MCF 10A (cell line): ENCODE results near the gene PNCK. TPM values are rescaled to one million over a fixed set of nuclear protein-coding genes. Genes with fewer than 3 reads are reported as not detected.

Experiments used
- BruUV-seq: library from RNA; stranded (reverse); fragments of 400-500 nt; replicated peaks from 2 replicates; lab custom pipeline; 2021; lab: Mats Ljungman, UMichigan
- CTCF ChIA-PET: fragments of 300-600 bp; sonication (Branson Sonifier 250); formaldehyde crosslinking; extraction: SDS; loops from one replicate; lab custom pipeline; 2021; ENCODE audit warnings: antibody characterized with exemption, inconsistent platforms; lab: Yijun Ruan, JAX
- POLR2A ChIA-PET: fragments of 300-600, 350-650 bp; sonication (Branson Sonifier 250); formaldehyde crosslinking; extraction: SDS; loops from one replicate; lab custom pipeline; 2020; ENCODE audit warnings: antibody characterized with exemption, inconsistent platforms; lab: Yijun Ruan, JAX
- DNase-seq: peaks from one replicate; pipeline ENCODE4 v3.0.0-alpha.2; 2018; ENCODE audit not compliant: unreplicated experiment
- H3K27ac Mint-ChIP-seq: one replicate; pipeline ENCODE4 v1.8.0; 2022; ENCODE audit warnings: mild to moderate bottlenecking, low read depth, mixed read lengths; ENCODE audit not compliant: unreplicated experiment
- H3K27me3 Mint-ChIP-seq: one replicate; pipeline ENCODE4 v1.8.0; 2022; ENCODE audit warnings: mixed read lengths; ENCODE audit not compliant: insufficient read depth, unreplicated experiment
- H3K36me3 Mint-ChIP-seq: one replicate; pipeline ENCODE4 v1.8.0; 2022; ENCODE audit warnings: mild to moderate bottlenecking, moderate library complexity, mixed read lengths; ENCODE audit not compliant: insufficient read depth, unreplicated experiment
- H3K4me1 Mint-ChIP-seq: one replicate; pipeline ENCODE4 v1.8.0; 2022; ENCODE audit warnings: mixed read lengths; ENCODE audit not compliant: insufficient read depth, unreplicated experiment
- H3K4me3 Mint-ChIP-seq: one replicate; pipeline ENCODE4 v1.8.0; 2022; ENCODE audit warnings: mild to moderate bottlenecking, moderate library complexity, mixed read lengths; ENCODE audit not compliant: unreplicated experiment
- H3K9me3 Mint-ChIP-seq: one replicate; pipeline ENCODE4 v1.8.0; 2022; ENCODE audit warnings: mixed read lengths; ENCODE audit not compliant: unreplicated experiment
- CTCF ChIP-seq: fragments of 200-600 bp; IDR thresholded peaks from one replicate; pipeline ENCODE4 v1.8.0; 2022; ENCODE audit warnings: antibody characterized with exemption, mild to moderate bottlenecking; ENCODE audit not compliant: unreplicated experiment
- intact Hi-C: fragments of 100-400 bp; cut with micrococcal nuclease; formaldehyde crosslinking; loops from 2 replicates; pipeline ENCODE4 v1.14.1; 2022
- total RNA-seq: library from RNA; stranded (reverse); gene quantifications from 2 replicates; pipeline ENCODE4 v1.2.3, GENCODE V29; 2022

The PNCK gene
- total RNA-seq, 1 experiment from 2014 or later, result not detected

- Mint-ChIP-seq H3K36me3 (peaks cover 6% of the 10 kb centered on the region), H3K9me3 (no peaks in the 10 kb centered on the region)
- peak; percentile 43 for DNase-seq
Measured at GRCh38 chrX:153688911-153689590, 15.4 kb upstream of the PNCK start.

GRCh38 chrX:153688506-153688905 lies 14.9 kb upstream of the PNCK start:
- H3K36me3 Mint-ChIP-seq, result peaks cover 6% of the 10 kb centered on the region
- ChIA-PET CTCF (no interaction called here), POLR2A (interaction anchor here (1.0 kb wide), 1 partner anchor 35 kb away, joined by 4 read pairs; the partner anchor contains the start of gene BCAP31)
- H3K4me3 Mint-ChIP-seq, result no peak overlapping the region
- TF ChIP-seq CTCF, result no peak
- intact Hi-C loops, result no loop called here
- H3K27ac Mint-ChIP-seq, result no peak overlapping the region
- no peaks in the 10 kb centered on the region for H3K9me3 Mint-ChIP-seq
- no peaks in the 10 kb centered on the region for H3K4me1 Mint-ChIP-seq
- H3K27me3 Mint-ChIP-seq, result no peaks in the 10 kb centered on the region
- DNase-seq, result no peak
- BruUV-seq, result no TSS peak

More at GRCh38 chrX:153688911-153689590, 15.4 kb upstream of the PNCK start:
- no peak for TF ChIP-seq CTCF
- POLR2A ChIA-PET, result no interaction called here
- intact Hi-C loops, result no loop called here
- H3K27ac Mint-ChIP-seq, result peak overlapping the region; percentile 59
- CTCF ChIA-PET, result no interaction called here
- no TSS peak for BruUV-seq
- H3K4me3 Mint-ChIP-seq, result peak overlapping the region; percentile 66
- H3K4me1 Mint-ChIP-seq, result no peaks in the 10 kb centered on the region
- H3K27me3 Mint-ChIP-seq, result no peaks in the 10 kb centered on the region

- BruUV-seq, result no TSS peak
- TF ChIP-seq CTCF, result no peak
- ChIA-PET POLR2A (interaction anchor here (1.0 kb wide), 1 partner anchor 36 kb away, joined by 4 read pairs; the partner anchor contains the start of gene BCAP31), CTCF (no interaction called here)
- DNase-seq, result no peak
- intact Hi-C loops, result no loop called here
- Mint-ChIP-seq H3K27me3 (no peaks in the 10 kb centered on the region), H3K36me3 (peaks cover 6% of the 10 kb centered on the region), H3K9me3 (no peaks in the 10 kb centered on the region), H3K4me3 (peak overlapping the region; percentile 70), H3K27ac (no peak overlapping the region), H3K4me1 (no peaks in the 10 kb centered on the region)
Measured at GRCh38 chrX:153688071-153688470, 14.5 kb upstream of the PNCK start.

- Mint-ChIP-seq H3K4me3 (peak within 1 kb of the TSS; percentile 70), H3K9me3 (no peaks in the 10 kb centered on the region), H3K27me3 (no peaks in the 10 kb centered on the region), H3K36me3 (peaks cover 6% of the 10 kb centered on the region), H3K4me1 (no peaks in the 10 kb centered on the region), H3K27ac (no peak within 1 kb of the TSS)
- BruUV-seq, result no TSS peak
- POLR2A ChIA-PET, result interaction anchor here (0.6 to 1.0 kb wide), 3 partner anchors 21 to 73 kb away, joined by 3 to 4 read pairs (median 3); partner anchors contain the start of gene BCAP31
- peak; percentile 25 for TF ChIP-seq CTCF
- intact Hi-C loops, result no loop called here
- CTCF ChIA-PET, result interaction anchor here (0.6 to 1.6 kb wide), 5 partner anchors 20 to 653 kb away, joined by 3 to 5 read pairs (median 3); no protein-coding TSS in a partner anchor
- DNase-seq, result peak; percentile 67
Measured at GRCh38 chrX:153687121-153688039, 13.8 kb upstream of the PNCK start, which contains the start of gene SLC6A8. Gene SLC6A8, plus strand, starts transcription at chrX:153687926. Its CDS starts 649 bp downstream, at chrX:153688575.
